ENCODE measurements around the gene VDAC2.

Gene VDAC2

GRCh38 chr10:75261813-75262705 is 51.5 kb downstream of the VDAC2 start:
- TF ChIP-seq CTCF (IDR thresholded peaks at IDR 0.05): no peak

- no peak for TF ChIP-seq CTCF (IDR thresholded peaks at IDR 0.05)
Measured at GRCh38 chr10:75263806-75264205, 53.2 kb downstream of the VDAC2 start.

- TF ChIP-seq CTCF (IDR thresholded peaks at IDR 0.05): no peak
Measured at GRCh38 chr10:75265856-75266255, 55.3 kb downstream of the VDAC2 start.

- no peak for TF ChIP-seq CTCF (IDR thresholded peaks at IDR 0.05)
Measured at GRCh38 chr10:75266945-75267344, 56.3 kb downstream of the VDAC2 start.

GRCh38 chr10:75269605-75270004 is 59.0 kb downstream of the VDAC2 start:
- no peak for TF ChIP-seq CTCF (IDR thresholded peaks at IDR 0.05)

- TF ChIP-seq CTCF (IDR thresholded peaks at IDR 0.05): no peak
Measured at GRCh38 chr10:75272094-75272493, 61.5 kb downstream of the VDAC2 start.

- no peak for TF ChIP-seq CTCF (IDR thresholded peaks at IDR 0.05)
Measured at GRCh38 chr10:75272896-75273295, 62.3 kb downstream of the VDAC2 start.
